ENCODE data around the gene FARS2.

FARS2 gene

GRCh38 chr6:5507131-5507681 is 245.9 kb downstream of the FARS2 start:
- DNase-seq (ENCODE audit: low read depth) = no peak

- no peak for DNase-seq (ENCODE audit: low read depth)
Measured at GRCh38 chr6:5509106-5509505, 247.8 kb downstream of the FARS2 start.

GRCh38 chr6:5510331-5511133 is 249.2 kb downstream of the FARS2 start:
- no peak for DNase-seq (ENCODE audit: low read depth)

GRCh38 chr6:5511954-5512353 is 250.6 kb downstream of the FARS2 start:
- no peak for DNase-seq (ENCODE audit: low read depth)

GRCh38 chr6:5512422-5512821 is 251.1 kb downstream of the FARS2 start:
- DNase-seq (ENCODE audit: low read depth) = no peak

- DNase-seq (ENCODE audit: low read depth) = no peak
Measured at GRCh38 chr6:5513408-5513807, 252.1 kb downstream of the FARS2 start.

- DNase-seq (ENCODE audit: low read depth) = no peak
Measured at GRCh38 chr6:5514353-5514752, 253.0 kb downstream of the FARS2 start.

GRCh38 chr6:5515200-5515599 is 253.9 kb downstream of the FARS2 start:
- DNase-seq (ENCODE audit: low read depth) = no peak

GRCh38 chr6:5516036-5516435 is 254.7 kb downstream of the FARS2 start:
- no peak for DNase-seq (ENCODE audit: low read depth)

GRCh38 chr6:5517796-5518195 is 256.5 kb downstream of the FARS2 start:
- no peak for DNase-seq (ENCODE audit: low read depth)

- no peak for DNase-seq (ENCODE audit: low read depth)
Measured at GRCh38 chr6:5518936-5519491, 257.7 kb downstream of the FARS2 start.

GRCh38 chr6:5520796-5521195 is 259.5 kb downstream of the FARS2 start:
- DNase-seq (ENCODE audit: low read depth) = no peak

- DNase-seq (ENCODE audit: low read depth) = no peak
Measured at GRCh38 chr6:5521322-5521721, 260.0 kb downstream of the FARS2 start.

- no peak for DNase-seq (ENCODE audit: low read depth)
Measured at GRCh38 chr6:5522147-5522546, 260.8 kb downstream of the FARS2 start.

GRCh38 chr6:5524110-5524509 is 262.8 kb downstream of the FARS2 start:
- DNase-seq (ENCODE audit: low read depth) = no peak

GRCh38 chr6:5525209-5525608 is 263.9 kb downstream of the FARS2 start:
- no peak for DNase-seq (ENCODE audit: low read depth)

GRCh38 chr6:5529015-5529414 is 267.7 kb downstream of the FARS2 start:
- no peak for DNase-seq (ENCODE audit: low read depth)

- DNase-seq (ENCODE audit: low read depth) = no peak
Measured at GRCh38 chr6:5529733-5530132, 268.4 kb downstream of the FARS2 start.

- DNase-seq (ENCODE audit: low read depth) = no peak
Measured at GRCh38 chr6:5531161-5531560, 269.8 kb downstream of the FARS2 start.

- DNase-seq (ENCODE audit: low read depth) = no peak
Measured at GRCh38 chr6:5531853-5532375, 270.6 kb downstream of the FARS2 start.

GRCh38 chr6:5532941-5533340 is 271.6 kb downstream of the FARS2 start:
- no peak for DNase-seq (ENCODE audit: low read depth)

- no peak for DNase-seq (ENCODE audit: low read depth)
Measured at GRCh38 chr6:5534643-5535042, 273.3 kb downstream of the FARS2 start.

- no peak for DNase-seq (ENCODE audit: low read depth)
Measured at GRCh38 chr6:5536644-5537043, 275.3 kb downstream of the FARS2 start.

All from stimulated activated CD8-positive, alpha-beta memory T cell treated with anti-CD3 and anti-CD28 coated beads, Interleukin-7, amount 100 ng/mL, for 24 hours (primary cell).